CD4-positive, alpha-beta T cell (primary cell): ENCODE results near the gene BAX. TPM values are rescaled to one million over a fixed set of nuclear protein-coding genes. Genes with fewer than 3 reads are reported as not detected.
A peak's percentile ranks its signal among the peaks of the same experiment; 100 is the strongest.
"Not testable (repeated sequence)": the region's sequence is repeated elsewhere in the genome, so short reads cannot be mapped to it uniquely, and the experiment has no call there.

Source experiments
- ATAC-seq: fragments of 200-7000 bp; cut with Tn5 transposase; one replicate; pipeline ENCODE4 v1.10.0; 2022; ENCODE audit warnings: mild to moderate bottlenecking; ENCODE audit not compliant: poor library complexity
- CTCF ChIA-PET: fragments of 350-600 bp; sonication (Branson Sonifier 250); formaldehyde crosslinking; loops from one replicate; lab custom pipeline; 2021; ENCODE audit warnings: antibody characterized with exemption, inconsistent platforms; lab: Charles Lee
- POLR2A ChIA-PET: fragments of 350-600 bp; sonication (Branson Sonifier 250); formaldehyde crosslinking; loops from one replicate; lab custom pipeline; 2021; ENCODE audit warnings: antibody characterized with exemption, inconsistent platforms; lab: Charles Lee
- DNase-seq, 14 experiments: peaks; one replicate each; pipeline ENCODE4 v3.0.0-alpha.2; 2013 to 2020; ENCODE audit warnings: mixed read lengths in 2 of 14
- H3K27ac ChIP-seq, 2 donors: one replicate each; pipeline versions ENCODE4 v1.5.1 to v1.7.0; 2013; ENCODE audit warnings: low read length in 2 of 2, low read depth in 1 of 2, mild to moderate bottlenecking in 1 of 2
- H3K27me3 ChIP-seq, 2 experiments: 1 replicate in 1 of 2; 2 replicates in 1 of 2; pipeline versions ENCODE4 v1.6.1 to v1.7.0; 2013; ENCODE audit warnings: low read length in 2 of 2, control low read depth in 1 of 2, mild to moderate bottlenecking in 1 of 2, moderate library complexity in 1 of 2; ENCODE audit not compliant: insufficient read depth in 2 of 2, control insufficient read depth in 1 of 2
- H3K36me3 ChIP-seq: one replicate; pipeline ENCODE4 v1.6.1; 2013; ENCODE audit warnings: low read length, control low read depth; ENCODE audit not compliant: insufficient read depth
- H3K4me1 ChIP-seq: one replicate; pipeline ENCODE4 v1.6.1; 2013; ENCODE audit warnings: low read length, control low read depth; ENCODE audit not compliant: insufficient read depth
- H3K4me3 ChIP-seq: one replicate; pipeline ENCODE4 v1.5.1; 2013; ENCODE audit warnings: mild to moderate bottlenecking, low read length, moderate library complexity
- H3K9me3 ChIP-seq, 2 experiments: 1 replicate in 1 of 2; 2 replicates in 1 of 2; pipeline versions ENCODE4 v1.6.1 to v1.7.0; 2013; ENCODE audit warnings: low read length in 2 of 2, mild to moderate bottlenecking in 2 of 2, control low read depth in 1 of 2, moderate library complexity in 1 of 2; ENCODE audit not compliant: control insufficient read depth in 1 of 2, insufficient read depth in 1 of 2
- H3K27ac Mint-ChIP-seq: one replicate; pipeline ENCODE4 v1.8.0; 2020; ENCODE audit warnings: mixed read lengths
- H3K27me3 Mint-ChIP-seq: one replicate; pipeline ENCODE4 v1.8.0; 2021; ENCODE audit warnings: mixed read lengths
- H3K36me3 Mint-ChIP-seq: one replicate; pipeline ENCODE4 v1.8.0; 2021; ENCODE audit warnings: low read depth, mixed read lengths
- H3K4me1 Mint-ChIP-seq: one replicate; pipeline ENCODE4 v1.8.0; 2021; ENCODE audit warnings: low read depth, mixed read lengths
- H3K4me3 Mint-ChIP-seq: one replicate; pipeline ENCODE4 v1.8.0; 2020; ENCODE audit warnings: mild to moderate bottlenecking, mixed read lengths
- H3K9me3 Mint-ChIP-seq: one replicate; pipeline ENCODE4 v1.8.0; 2020; ENCODE audit warnings: mixed read lengths
- intact Hi-C, 2 experiments: fragments of 100-400 bp; cut with DNase I in 1 of 2; cut with micrococcal nuclease in 1 of 2; formaldehyde crosslinking; loops; one replicate each; pipeline versions ENCODE4 v1.15.1 to v1.9.0; 2023 to 2025; cut with DNase I, micrococcal nuclease
- total RNA-seq, 174 experiments: library from RNA in 2 of 174; stranded (reverse) in 2 of 174; gene quantifications; one replicate each; pipeline ENCODE4 v1.2.3 and lab custom pipeline; 2021 to 2026
- TF ChIP-seq, protein P1 (sequence below): fragments of 200-600 bp; IDR thresholded peaks from one replicate; pipeline ENCODE4 v1.8.0; 2022; ENCODE audit warnings: antibody characterized with exemption, mild to moderate bottlenecking

BAX gene
- total RNA-seq, 2 experiments from 2014 or later, result 52.9 to 60.4 TPM

DNA sequence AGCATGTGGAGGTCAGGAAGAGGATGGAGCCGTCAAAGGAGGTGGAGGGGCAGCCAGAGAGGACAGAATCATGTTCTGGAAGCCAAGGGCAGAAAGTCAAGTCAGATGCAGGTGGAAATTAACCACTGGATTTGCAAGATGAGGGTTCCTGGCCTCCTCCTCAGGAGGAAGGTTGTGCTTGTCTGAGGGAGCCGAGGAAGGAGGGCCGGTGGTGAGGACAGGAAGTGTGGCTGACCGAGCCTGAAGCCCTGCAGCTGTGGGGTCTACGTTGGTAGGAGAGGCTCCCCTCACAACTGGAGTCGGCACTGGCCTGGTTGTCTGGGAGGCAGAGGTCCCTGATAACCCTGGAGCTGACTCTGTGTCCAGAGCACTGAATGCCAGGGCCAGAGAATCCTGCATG, 36.6 kb upstream of the BAX start:
- peaks cover 61% of the 10 kb centered on the region for H3K36me3 Mint-ChIP-seq

DNA sequence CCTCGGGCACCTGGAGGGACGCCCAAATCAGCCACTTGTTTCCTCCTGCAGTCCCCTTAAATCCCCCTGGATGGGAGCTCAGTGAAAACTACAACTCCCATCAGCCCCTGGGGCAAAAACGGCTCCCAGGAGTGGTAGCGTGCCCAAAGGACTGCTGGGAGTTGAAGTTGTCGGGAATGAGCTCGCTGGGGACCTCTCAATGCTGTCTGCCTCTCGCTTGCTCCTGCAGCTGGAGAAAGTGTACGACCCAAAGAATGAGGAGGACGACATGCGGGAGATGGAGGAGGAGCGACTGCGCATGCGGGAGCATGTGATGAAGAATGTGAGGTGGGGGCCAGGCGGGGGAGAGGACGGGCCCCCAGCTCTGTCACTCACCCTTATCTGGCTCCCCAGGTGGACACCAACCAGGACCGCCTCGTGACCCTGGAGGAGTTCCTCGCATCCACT, 35.9 kb upstream of the BAX start:
- Histone ChIP-seq H3K4me1 (no peaks in the 10 kb centered on the region), H3K9me3 (no peaks in the 10 kb centered on the region), H3K36me3 (peaks cover 57% of the 10 kb centered on the region), H3K4me3 (no peak overlapping the region), H3K27ac (no peak overlapping the region), H3K27me3 (no peaks in the 10 kb centered on the region)
- no peaks in the 10 kb centered on the region for H3K9me3 Mint-ChIP-seq
- ATAC-seq, result peak; percentile 79
- H3K27me3 Mint-ChIP-seq, result no peaks in the 10 kb centered on the region
- peaks cover 59% of the 10 kb centered on the region for H3K36me3 Mint-ChIP-seq
- intact Hi-C loops, result no loop called here
- POLR2A ChIA-PET, result interaction anchor here (0.6 to 1.2 kb wide), 3 partner anchors 14 to 761 kb away, joined by 3 to 5 read pairs (median 5); partner anchors contain the start of genes DHDH and NUCB1
- TF ChIP-seq, protein P1, sequence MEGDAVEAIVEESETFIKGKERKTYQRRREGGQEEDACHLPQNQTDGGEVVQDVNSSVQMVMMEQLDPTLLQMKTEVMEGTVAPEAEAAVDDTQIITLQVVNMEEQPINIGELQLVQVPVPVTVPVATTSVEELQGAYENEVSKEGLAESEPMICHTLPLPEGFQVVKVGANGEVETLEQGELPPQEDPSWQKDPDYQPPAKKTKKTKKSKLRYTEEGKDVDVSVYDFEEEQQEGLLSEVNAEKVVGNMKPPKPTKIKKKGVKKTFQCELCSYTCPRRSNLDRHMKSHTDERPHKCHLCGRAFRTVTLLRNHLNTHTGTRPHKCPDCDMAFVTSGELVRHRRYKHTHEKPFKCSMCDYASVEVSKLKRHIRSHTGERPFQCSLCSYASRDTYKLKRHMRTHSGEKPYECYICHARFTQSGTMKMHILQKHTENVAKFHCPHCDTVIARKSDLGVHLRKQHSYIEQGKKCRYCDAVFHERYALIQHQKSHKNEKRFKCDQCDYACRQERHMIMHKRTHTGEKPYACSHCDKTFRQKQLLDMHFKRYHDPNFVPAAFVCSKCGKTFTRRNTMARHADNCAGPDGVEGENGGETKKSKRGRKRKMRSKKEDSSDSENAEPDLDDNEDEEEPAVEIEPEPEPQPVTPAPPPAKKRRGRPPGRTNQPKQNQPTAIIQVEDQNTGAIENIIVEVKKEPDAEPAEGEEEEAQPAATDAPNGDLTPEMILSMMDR, result no peak
- DNase-seq, result peak in 4 of 14 experiments; percentile 5 to 48 (median 22)
- H3K4me1 Mint-ChIP-seq, result no peaks in the 10 kb centered on the region
- no peak overlapping the region for H3K4me3 Mint-ChIP-seq
- no peak overlapping the region for H3K27ac Mint-ChIP-seq
- CTCF ChIA-PET, result no interaction called here

More for the DNA sequence above, 36.6 kb upstream of the BAX start:
- TF ChIP-seq, protein P1, result no peak
- Histone ChIP-seq H3K27me3 (no peaks in the 10 kb centered on the region), H3K27ac (no peak overlapping the region), H3K4me1 (no peaks in the 10 kb centered on the region), H3K9me3 (no peaks in the 10 kb centered on the region), H3K36me3 (peaks cover 65% of the 10 kb centered on the region), H3K4me3 (no peak overlapping the region)
- ChIA-PET POLR2A (interaction anchor here (0.6 to 1.2 kb wide), 3 partner anchors 15 to 761 kb away, joined by 3 to 5 read pairs (median 5); partner anchors contain the start of genes DHDH and NUCB1), CTCF (no interaction called here)
- Mint-ChIP-seq H3K9me3 (no peaks in the 10 kb centered on the region), H3K27ac (no peak overlapping the region), H3K4me1 (no peaks in the 10 kb centered on the region), H3K4me3 (no peak overlapping the region), H3K27me3 (no peaks in the 10 kb centered on the region)
- intact Hi-C loops, result no loop called here
- DNase-seq, result no peak
- no peak for ATAC-seq

DNA sequence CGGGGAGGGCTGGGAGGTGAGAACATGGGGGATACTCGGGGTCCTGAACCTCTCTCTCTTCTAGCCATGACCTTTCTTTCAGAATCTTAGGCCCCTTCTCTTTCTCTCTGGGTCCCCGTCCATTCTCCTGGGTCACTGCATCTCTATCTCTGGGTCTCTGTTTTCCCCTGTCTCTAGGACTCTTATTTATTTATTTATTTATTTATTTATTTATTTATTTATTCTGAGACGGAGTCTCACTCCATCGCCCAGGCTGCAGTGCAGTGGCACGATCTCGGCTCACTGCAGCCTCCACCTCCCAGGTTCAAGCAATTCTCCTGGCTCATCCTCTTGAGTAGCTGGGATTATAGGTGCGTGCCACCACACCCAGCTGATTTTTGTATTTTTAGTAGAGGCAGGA, 35.4 kb upstream of the BAX start:
- H3K27ac Mint-ChIP-seq, H3K4me1 ChIP-seq, H3K4me3 Mint-ChIP-seq, H3K4me3 ChIP-seq, CTCF ChIA-PET, H3K4me1 Mint-ChIP-seq, H3K27me3 Mint-ChIP-seq, intact Hi-C loops, H3K9me3 ChIP-seq, H3K27me3 ChIP-seq, H3K9me3 Mint-ChIP-seq, ATAC-seq, DNase-seq, H3K27ac ChIP-seq: not testable (repeated sequence)
- peaks cover 55% of the 10 kb centered on the region for H3K36me3 Mint-ChIP-seq
- peaks cover 54% of the 10 kb centered on the region for H3K36me3 ChIP-seq
- POLR2A ChIA-PET, result interaction anchor here (1.1 to 1.2 kb wide), 2 partner anchors 14 to 19 kb away, joined by 5 read pairs; partner anchors contain the start of genes DHDH and NUCB1

DNA sequence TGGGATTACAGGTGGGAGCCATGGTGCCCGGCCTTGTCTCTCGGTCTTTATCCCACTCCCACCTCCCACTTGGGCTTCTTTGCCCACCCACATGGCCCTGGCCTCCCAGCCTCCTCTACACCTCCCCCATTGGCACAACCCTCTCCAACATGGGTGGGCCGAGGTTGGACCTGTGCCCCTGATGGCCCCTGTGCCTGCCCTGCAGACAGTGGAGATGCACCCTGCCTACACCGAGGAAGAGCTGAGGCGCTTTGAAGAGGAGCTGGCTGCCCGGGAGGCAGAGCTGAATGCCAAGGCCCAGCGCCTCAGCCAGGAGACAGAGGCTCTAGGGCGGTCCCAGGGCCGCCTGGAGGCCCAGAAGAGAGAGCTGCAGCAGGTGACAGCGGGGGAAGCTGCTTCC, 33.7 kb upstream of the BAX start:
- no peak for DNase-seq
- H3K4me3 ChIP-seq, result no peak overlapping the region
- Mint-ChIP-seq H3K9me3 (no peaks in the 10 kb centered on the region), H3K4me1 (no peaks in the 10 kb centered on the region), H3K36me3 (peaks cover 46% of the 10 kb centered on the region), H3K27me3 (no peaks in the 10 kb centered on the region), H3K4me3 (no peak overlapping the region), H3K27ac (no peak overlapping the region)
- no peak for ATAC-seq
- ChIA-PET POLR2A (no interaction called here), CTCF (interaction anchor here (1.3 kb wide), 1 partner anchor 45 kb away, joined by 3 read pairs; no protein-coding TSS in a partner anchor)
- TF ChIP-seq, protein P1, result no peak
- H3K27me3 ChIP-seq, result no peaks in the 10 kb centered on the region
- H3K9me3 ChIP-seq, result no peaks in the 10 kb centered on the region
- H3K27ac ChIP-seq, result no peak overlapping the region
- H3K36me3 ChIP-seq, result peaks cover 43% of the 10 kb centered on the region
- intact Hi-C loops, result no loop called here
- H3K4me1 ChIP-seq, result no peaks in the 10 kb centered on the region
